HG02840 (cell line): ENCODE measurements around the gene PLEKHG3.
"Not testable (repeated sequence)": the region's sequence is repeated elsewhere in the genome, so short reads cannot be mapped to it uniquely, and the experiment has no call there.

Experiments used
- ATAC-seq: cut with Tn5 transposase; IDR thresholded peaks from one replicate; pipeline ENCODE4 v1.9.1; 2021; ENCODE audit warnings: mild to moderate bottlenecking, moderate library complexity, moderate number of reproducible peaks; ENCODE audit not compliant: unreplicated experiment, low FRiP score

PLEKHG3 gene

GRCh38 chr14:64686282-64686615, 18.0 kb upstream of the PLEKHG3 start:
- ATAC-seq = no peak

GRCh38 chr14:64688031-64688430, 16.2 kb upstream of the PLEKHG3 start:
- no peak for ATAC-seq

- no peak for ATAC-seq
These were observed 15.4 kb upstream of the PLEKHG3 start for GRCh38 chr14:64688811-64689281.

- ATAC-seq = no peak
These were observed 14.9 kb upstream of the PLEKHG3 start for GRCh38 chr14:64689289-64689688.

GRCh38 chr14:64690607-64691006, 13.6 kb upstream of the PLEKHG3 start:
- ATAC-seq = not testable (repeated sequence)

GRCh38 chr14:64691376-64691775, 12.8 kb upstream of the PLEKHG3 start:
- ATAC-seq = no peak

GRCh38 chr14:64692189-64692985, 11.8 kb upstream of the PLEKHG3 start:
- ATAC-seq = no peak

GRCh38 chr14:64692986-64693809, 11.0 kb upstream of the PLEKHG3 start:
- ATAC-seq = no peak

GRCh38 chr14:64693810-64694165, 10.4 kb upstream of the PLEKHG3 start:
- ATAC-seq = no peak

GRCh38 chr14:64695071-64695470, 9.2 kb upstream of the PLEKHG3 start:
- no peak for ATAC-seq

- ATAC-seq = no peak
These were observed 7.8 kb upstream of the PLEKHG3 start for GRCh38 chr14:64696355-64696857.

GRCh38 chr14:64698903-64699302, 5.3 kb upstream of the PLEKHG3 start:
- ATAC-seq = no peak

GRCh38 chr14:64700290-64700689, 3.9 kb upstream of the PLEKHG3 start:
- ATAC-seq = no peak

- ATAC-seq = no peak
These were observed 3.3 kb upstream of the PLEKHG3 start for GRCh38 chr14:64700894-64701293.

GRCh38 chr14:64701660-64702059, 2.6 kb upstream of the PLEKHG3 start:
- no peak for ATAC-seq

- no peak for ATAC-seq
These were observed 1.5 kb upstream of the PLEKHG3 start for GRCh38 chr14:64702493-64703394.

GRCh38 chr14:64703395-64704142, 655 bp upstream of the PLEKHG3 start:
- no peak for ATAC-seq

GRCh38 chr14:64704743-64705380, 638 bp downstream of the PLEKHG3 start:
- ATAC-seq = no peak

- ATAC-seq = no peak
These were observed 1.3 kb downstream of the PLEKHG3 start for GRCh38 chr14:64705381-64706118.
